Measurements from ENCODE around the gene TMEM190.

TMEM190 gene

DNA sequence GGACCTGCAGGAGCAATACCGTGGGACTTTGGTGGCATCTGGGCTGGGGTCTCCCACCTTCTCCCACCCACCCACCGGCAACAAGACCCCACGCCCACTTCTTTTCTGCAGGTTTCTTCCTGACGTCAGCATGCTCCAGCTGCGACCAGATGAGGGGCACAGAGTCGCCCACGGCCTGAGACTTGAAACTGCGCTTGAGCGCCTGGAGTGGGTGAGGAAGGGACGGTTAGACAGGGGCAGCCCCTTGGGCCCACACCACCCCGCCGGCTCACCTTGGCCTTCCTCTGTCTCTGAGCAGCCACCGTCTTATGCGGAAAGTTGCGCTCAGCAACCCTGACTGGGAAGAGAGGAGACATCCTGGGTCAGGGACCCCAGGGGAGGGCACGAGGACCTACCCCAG, 15.7 kb upstream of the TMEM190 start:
- TF ChIP-seq, protein P1, sequence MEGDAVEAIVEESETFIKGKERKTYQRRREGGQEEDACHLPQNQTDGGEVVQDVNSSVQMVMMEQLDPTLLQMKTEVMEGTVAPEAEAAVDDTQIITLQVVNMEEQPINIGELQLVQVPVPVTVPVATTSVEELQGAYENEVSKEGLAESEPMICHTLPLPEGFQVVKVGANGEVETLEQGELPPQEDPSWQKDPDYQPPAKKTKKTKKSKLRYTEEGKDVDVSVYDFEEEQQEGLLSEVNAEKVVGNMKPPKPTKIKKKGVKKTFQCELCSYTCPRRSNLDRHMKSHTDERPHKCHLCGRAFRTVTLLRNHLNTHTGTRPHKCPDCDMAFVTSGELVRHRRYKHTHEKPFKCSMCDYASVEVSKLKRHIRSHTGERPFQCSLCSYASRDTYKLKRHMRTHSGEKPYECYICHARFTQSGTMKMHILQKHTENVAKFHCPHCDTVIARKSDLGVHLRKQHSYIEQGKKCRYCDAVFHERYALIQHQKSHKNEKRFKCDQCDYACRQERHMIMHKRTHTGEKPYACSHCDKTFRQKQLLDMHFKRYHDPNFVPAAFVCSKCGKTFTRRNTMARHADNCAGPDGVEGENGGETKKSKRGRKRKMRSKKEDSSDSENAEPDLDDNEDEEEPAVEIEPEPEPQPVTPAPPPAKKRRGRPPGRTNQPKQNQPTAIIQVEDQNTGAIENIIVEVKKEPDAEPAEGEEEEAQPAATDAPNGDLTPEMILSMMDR (IDR thresholded peaks at IDR 0.05; ENCODE audit: low read depth, low read length), result no peak
- H3K4me3 ChIP-seq (ENCODE audit: low read depth, low read length), result no peak overlapping the region
- no peak for DNase-seq (ENCODE audit: low read depth, low spot score)
- in situ Hi-C loops (cut with HindIII; ENCODE audit: low sequenced_read_pairs), result no loop called here

DNA sequence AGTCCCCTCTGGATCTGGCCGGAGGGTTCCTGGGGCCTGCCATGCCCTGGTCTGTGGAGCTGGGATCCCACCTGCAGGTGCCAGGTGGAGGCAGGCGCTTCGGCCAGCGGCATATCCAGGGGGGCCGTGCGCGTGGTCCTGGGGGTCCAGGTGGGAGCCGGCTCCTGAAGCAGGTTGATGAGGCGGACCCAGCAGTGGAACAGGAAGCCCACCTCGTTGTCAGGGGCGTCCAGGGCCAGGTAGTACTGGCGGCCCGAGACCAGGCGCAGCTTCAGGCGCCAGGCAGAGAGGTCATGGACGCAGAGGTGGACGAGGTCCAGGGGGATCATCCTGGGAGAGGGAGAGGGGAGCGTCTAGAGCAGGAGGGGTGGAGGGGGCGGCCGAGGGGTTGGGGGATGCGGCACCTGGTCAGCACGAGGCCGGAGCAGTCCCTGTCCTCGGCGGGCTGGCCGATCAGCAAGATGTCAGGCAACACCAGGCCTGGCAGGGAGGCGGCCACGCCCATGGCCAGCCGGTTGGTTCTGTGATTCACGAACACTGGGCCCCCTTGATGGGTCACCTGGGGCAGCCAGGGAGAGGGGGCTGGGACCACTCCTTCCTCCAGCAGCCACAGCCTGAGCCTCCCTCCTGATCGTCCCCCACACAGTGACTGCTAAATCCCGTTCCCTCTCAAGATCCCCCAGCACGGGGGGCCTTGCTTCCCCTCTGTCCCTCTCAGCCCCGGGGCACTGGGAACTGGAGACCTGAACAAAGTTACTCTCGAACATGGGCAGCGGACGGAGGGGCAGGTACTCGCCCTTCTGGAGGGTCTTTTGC, 14.2 kb upstream of the TMEM190 start:
- TF ChIP-seq, protein P1 (IDR thresholded peaks at IDR 0.05; ENCODE audit: low read depth, low read length), result no peak
- no peak for DNase-seq (ENCODE audit: low read depth, low spot score)
- in situ Hi-C loops (cut with HindIII; ENCODE audit: low sequenced_read_pairs), result no loop called here
- no peak overlapping the region for H3K4me3 ChIP-seq (ENCODE audit: low read depth, low read length)

- no peak within 1 kb of the TSS for H3K4me3 ChIP-seq (ENCODE audit: low read depth, low read length)
- in situ Hi-C loops (cut with HindIII; ENCODE audit: low sequenced_read_pairs), result no loop called here
- TF ChIP-seq, protein P1 (IDR thresholded peaks at IDR 0.05; ENCODE audit: low read depth, low read length), result no peak
- DNase-seq (ENCODE audit: low read depth, low spot score), result no peak
These were observed 13.5 kb upstream of the TMEM190 start, which contains the start of gene GARIN5B for GRCh38 chr19:55362990-55363716. GARIN5B (minus strand) TSS chr19:55363260; CDS start chr19:55363066, 194 bp downstream.

- no peak for DNase-seq (ENCODE audit: low read depth, low spot score)
- TF ChIP-seq, protein P1 (IDR thresholded peaks at IDR 0.05; ENCODE audit: low read depth, low read length), result no peak
- in situ Hi-C loops (cut with HindIII; ENCODE audit: low sequenced_read_pairs), result no loop called here
- no peak overlapping the region for H3K4me3 ChIP-seq (ENCODE audit: low read depth, low read length)
These were observed 11.4 kb upstream of the TMEM190 start for GRCh38 chr19:55365245-55365644.

- TF ChIP-seq, protein P1 (IDR thresholded peaks at IDR 0.05; ENCODE audit: low read depth, low read length), result no peak
- no peak overlapping the region for H3K4me3 ChIP-seq (ENCODE audit: low read depth, low read length)
- in situ Hi-C loops (cut with HindIII; ENCODE audit: low sequenced_read_pairs), result no loop called here
- no peak for DNase-seq (ENCODE audit: low read depth, low spot score)
These were observed 10.7 kb upstream of the TMEM190 start for GRCh38 chr19:55365964-55366363.

- in situ Hi-C loops (cut with HindIII; ENCODE audit: low sequenced_read_pairs), result no loop called here
- DNase-seq (ENCODE audit: low read depth, low spot score), result no peak
- TF ChIP-seq, protein P1 (IDR thresholded peaks at IDR 0.05; ENCODE audit: low read depth, low read length), result no peak
- no peak overlapping the region for H3K4me3 ChIP-seq (ENCODE audit: low read depth, low read length)
These were observed 9.8 kb upstream of the TMEM190 start for GRCh38 chr19:55366790-55367189.

All from astrocyte of the spinal cord (primary cell).